Panc1 (cell line): ENCODE measurements around the gene CYBRD1. TPM values are rescaled to one million over a fixed set of nuclear protein-coding genes. Genes with fewer than 3 reads are reported as not detected.

Experiments
- ATAC-seq: fragments of 200-7000 bp; cut with Tn5 transposase; 2 replicates; pipeline ENCODE4 v1.9.1; 2020; ENCODE audit warnings: mild to moderate bottlenecking, moderate library complexity
- BruUV-seq: library from RNA; stranded (reverse); fragments of 400-500 nt; replicated peaks from 2 replicates; lab custom pipeline; 2021; lab: Mats Ljungman, UMichigan
- CTCF ChIA-PET: fragments of 300-600 bp; sonication (Branson Sonifier 250); formaldehyde crosslinking; loops from one replicate; lab custom pipeline; 2022; ENCODE audit warnings: antibody characterized with exemption; lab: Charles Lee
- POLR2A ChIA-PET: fragments of 300-600 bp; sonication (Branson Sonifier 250); formaldehyde crosslinking; loops from one replicate; lab custom pipeline; 2022; ENCODE audit warnings: antibody characterized with exemption; lab: Charles Lee
- DNase-seq: peaks from one replicate; pipeline ENCODE4 v3.0.0-alpha.2; 2010; ENCODE audit warnings: low read depth, low spot score
- H3K27ac ChIP-seq: 2 replicates; pipeline ENCODE4 v1.5.1; 2011; ENCODE audit warnings: mild to moderate bottlenecking, low read length, inconsistent platforms
- H3K27me3 ChIP-seq: fragments of 200-500 bp; sonication (Bioruptor generic); 2 replicates; pipeline ENCODE4 v1.6.0; 2014; ENCODE audit warnings: low read length, inconsistent platforms; ENCODE audit not compliant: control insufficient read depth, insufficient read depth
- H3K36me3 ChIP-seq: fragments of 200-500 bp; sonication (Bioruptor generic); 2 replicates; pipeline ENCODE4 v1.5.1; 2014; ENCODE audit warnings: inconsistent platforms, mild to moderate bottlenecking, low read length, moderate library complexity; ENCODE audit not compliant: control insufficient read depth, insufficient read depth
- H3K4me1 ChIP-seq: 2 replicates; pipeline ENCODE4 v1.5.1; 2011; ENCODE audit warnings: inconsistent platforms, mild to moderate bottlenecking, low read length, moderate library complexity; ENCODE audit not compliant: control insufficient read depth, insufficient read depth
- H3K4me3 ChIP-seq, 2 experiments: 2 replicates each; pipeline ENCODE4 v1.5.1; 2011 to 2012; ENCODE audit warnings: low read depth in 2 of 2, low read length in 2 of 2, mild to moderate bottlenecking in 2 of 2, inconsistent platforms in 1 of 2, moderate library complexity in 1 of 2
- H3K9me3 ChIP-seq: fragments of 200-500 bp; sonication (Bioruptor generic); 2 replicates; pipeline ENCODE4 v1.5.1; 2014; ENCODE audit warnings: low read depth, mild to moderate bottlenecking, inconsistent platforms, low read length, moderate library complexity; ENCODE audit not compliant: control insufficient read depth, insufficient read depth
- POLR2AphosphoS5 ChIP-seq: IDR thresholded peaks from 2 replicates; pipeline ENCODE4 v1.6.1; 2012; ENCODE audit warnings: mild to moderate bottlenecking, low read depth, low read length, moderate library complexity
- SIN3A ChIP-seq: IDR thresholded peaks from 2 replicates; pipeline ENCODE4 v1.6.1; 2012; ENCODE audit warnings: low read depth, mild to moderate bottlenecking, low read length, moderate library complexity, borderline replicate concordance; ENCODE audit not compliant: insufficient read depth
- TCF7L2 ChIP-seq: IDR thresholded peaks from 2 replicates; pipeline ENCODE4 v1.6.1; 2011; ENCODE audit warnings: mild to moderate bottlenecking, low read depth, low read length, inconsistent platforms
- in situ Hi-C: cut with HindIII; loops from 2 replicates; pipeline ENCODE4 v1.10.0; 2016; ENCODE audit warnings: low sequenced_read_pairs, low pct_unique_long_range_greater_than_20kb
- intact Hi-C: fragments of 100-400 bp; cut with micrococcal nuclease; formaldehyde crosslinking; loops from one replicate; pipeline ENCODE4 v1.10.0; 2022; ENCODE audit not compliant: unreplicated experiment
- total RNA-seq: library from RNA; stranded (reverse); gene quantifications from one replicate; pipeline ENCODE4 v1.2.1, GENCODE V29; 2021; ENCODE audit not compliant: unreplicated experiment
- TF ChIP-seq, protein P1 (sequence below), 2 experiments: IDR thresholded peaks; 2 replicates each; pipeline ENCODE4 v1.6.1; 2011 to 2012; ENCODE audit warnings: low read depth in 2 of 2, control low read depth in 1 of 2, low read length in 1 of 2, mild to moderate bottlenecking in 1 of 2, moderate library complexity in 1 of 2; ENCODE audit not compliant: insufficient read depth in 1 of 2
- TF ChIP-seq, protein P2 (sequence below): fragments of 450-650 bp; IDR thresholded peaks from 2 replicates; pipeline ENCODE4 v1.5.1; 2017; ENCODE audit warnings: mild to moderate bottlenecking

The CYBRD1 gene
- total RNA-seq, 1 experiment from 2014 or later: 2.5 TPM

DNA sequence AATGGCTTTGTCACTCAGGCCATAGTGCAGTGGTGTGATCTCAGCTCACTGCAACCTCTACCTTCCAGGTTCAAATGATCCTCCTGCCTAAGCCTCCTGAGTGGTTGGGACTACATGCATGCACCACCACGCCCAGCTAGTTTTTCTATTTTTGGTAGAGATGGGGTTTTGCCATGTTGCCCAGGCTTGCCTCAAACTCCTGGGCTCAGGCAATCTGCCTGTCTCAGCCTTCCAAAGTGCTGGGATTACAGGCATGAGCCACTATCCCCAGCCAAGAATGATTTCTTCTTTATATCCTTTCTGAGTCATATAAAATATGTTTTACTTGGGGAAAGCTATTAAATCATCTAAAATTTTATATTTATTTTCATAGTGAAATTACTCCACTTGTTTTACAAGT is 61.3 kb downstream of the CYBRD1 start:
- intact Hi-C loops (no loop called here), in situ Hi-C loops (no loop called here)
- BruUV-seq: no TSS peak
- Histone ChIP-seq H3K27ac (no peak overlapping the region), H3K4me3 (no peak overlapping the region), H3K27me3 (no peaks in the 10 kb centered on the region), H3K4me1 (no peaks in the 10 kb centered on the region), H3K9me3 (no peaks in the 10 kb centered on the region), H3K36me3 (no peaks in the 10 kb centered on the region)
- no peak for TF ChIP-seq SIN3A
- TF ChIP-seq, protein P1, sequence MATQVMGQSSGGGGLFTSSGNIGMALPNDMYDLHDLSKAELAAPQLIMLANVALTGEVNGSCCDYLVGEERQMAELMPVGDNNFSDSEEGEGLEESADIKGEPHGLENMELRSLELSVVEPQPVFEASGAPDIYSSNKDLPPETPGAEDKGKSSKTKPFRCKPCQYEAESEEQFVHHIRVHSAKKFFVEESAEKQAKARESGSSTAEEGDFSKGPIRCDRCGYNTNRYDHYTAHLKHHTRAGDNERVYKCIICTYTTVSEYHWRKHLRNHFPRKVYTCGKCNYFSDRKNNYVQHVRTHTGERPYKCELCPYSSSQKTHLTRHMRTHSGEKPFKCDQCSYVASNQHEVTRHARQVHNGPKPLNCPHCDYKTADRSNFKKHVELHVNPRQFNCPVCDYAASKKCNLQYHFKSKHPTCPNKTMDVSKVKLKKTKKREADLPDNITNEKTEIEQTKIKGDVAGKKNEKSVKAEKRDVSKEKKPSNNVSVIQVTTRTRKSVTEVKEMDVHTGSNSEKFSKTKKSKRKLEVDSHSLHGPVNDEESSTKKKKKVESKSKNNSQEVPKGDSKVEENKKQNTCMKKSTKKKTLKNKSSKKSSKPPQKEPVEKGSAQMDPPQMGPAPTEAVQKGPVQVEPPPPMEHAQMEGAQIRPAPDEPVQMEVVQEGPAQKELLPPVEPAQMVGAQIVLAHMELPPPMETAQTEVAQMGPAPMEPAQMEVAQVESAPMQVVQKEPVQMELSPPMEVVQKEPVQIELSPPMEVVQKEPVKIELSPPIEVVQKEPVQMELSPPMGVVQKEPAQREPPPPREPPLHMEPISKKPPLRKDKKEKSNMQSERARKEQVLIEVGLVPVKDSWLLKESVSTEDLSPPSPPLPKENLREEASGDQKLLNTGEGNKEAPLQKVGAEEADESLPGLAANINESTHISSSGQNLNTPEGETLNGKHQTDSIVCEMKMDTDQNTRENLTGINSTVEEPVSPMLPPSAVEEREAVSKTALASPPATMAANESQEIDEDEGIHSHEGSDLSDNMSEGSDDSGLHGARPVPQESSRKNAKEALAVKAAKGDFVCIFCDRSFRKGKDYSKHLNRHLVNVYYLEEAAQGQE (IDR thresholded peaks at IDR 0.05; ENCODE audit: insufficient read depth in 1 of 2, low read depth in 2 of 2, low read length in 1 of 2): no peak
- TF ChIP-seq POLR2AphosphoS5: no peak
- no peak for TF ChIP-seq TCF7L2
- TF ChIP-seq, protein P2, sequence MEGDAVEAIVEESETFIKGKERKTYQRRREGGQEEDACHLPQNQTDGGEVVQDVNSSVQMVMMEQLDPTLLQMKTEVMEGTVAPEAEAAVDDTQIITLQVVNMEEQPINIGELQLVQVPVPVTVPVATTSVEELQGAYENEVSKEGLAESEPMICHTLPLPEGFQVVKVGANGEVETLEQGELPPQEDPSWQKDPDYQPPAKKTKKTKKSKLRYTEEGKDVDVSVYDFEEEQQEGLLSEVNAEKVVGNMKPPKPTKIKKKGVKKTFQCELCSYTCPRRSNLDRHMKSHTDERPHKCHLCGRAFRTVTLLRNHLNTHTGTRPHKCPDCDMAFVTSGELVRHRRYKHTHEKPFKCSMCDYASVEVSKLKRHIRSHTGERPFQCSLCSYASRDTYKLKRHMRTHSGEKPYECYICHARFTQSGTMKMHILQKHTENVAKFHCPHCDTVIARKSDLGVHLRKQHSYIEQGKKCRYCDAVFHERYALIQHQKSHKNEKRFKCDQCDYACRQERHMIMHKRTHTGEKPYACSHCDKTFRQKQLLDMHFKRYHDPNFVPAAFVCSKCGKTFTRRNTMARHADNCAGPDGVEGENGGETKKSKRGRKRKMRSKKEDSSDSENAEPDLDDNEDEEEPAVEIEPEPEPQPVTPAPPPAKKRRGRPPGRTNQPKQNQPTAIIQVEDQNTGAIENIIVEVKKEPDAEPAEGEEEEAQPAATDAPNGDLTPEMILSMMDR: no peak
- POLR2A ChIA-PET: no interaction called here
- CTCF ChIA-PET: no interaction called here
- no peak for DNase-seq
- ATAC-seq: no peak

DNA sequence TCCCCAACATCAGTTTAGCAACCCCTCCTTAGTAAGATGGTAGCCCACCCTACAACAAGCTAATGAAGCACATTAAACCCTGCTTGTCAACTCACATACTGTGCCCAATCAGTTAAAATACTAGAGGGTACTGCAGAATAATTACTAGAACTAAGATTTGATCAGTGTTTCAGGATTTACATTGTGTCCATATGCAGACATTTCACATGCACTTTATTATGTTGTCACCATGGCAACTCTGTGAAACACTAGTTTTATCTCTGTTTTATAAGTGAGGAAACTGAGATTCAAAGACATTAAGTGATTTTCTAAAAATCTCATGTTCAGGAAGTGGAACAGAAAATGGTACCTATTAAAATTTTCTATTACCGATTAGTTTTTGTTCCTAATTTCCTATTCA is 61.7 kb downstream of the CYBRD1 start:
- POLR2A ChIA-PET: no interaction called here
- H3K4me3 ChIP-seq: no peak overlapping the region
- H3K36me3 ChIP-seq: no peaks in the 10 kb centered on the region; the same call in 1 of the 2 replicates
- no peak overlapping the region for H3K27ac ChIP-seq
- ATAC-seq (no peak), DNase-seq (no peak)
- CTCF ChIA-PET: no interaction called here
- BruUV-seq: no TSS peak
- no peaks in the 10 kb centered on the region; the same call in 1 of the 2 replicates for H3K27me3 ChIP-seq
- TF ChIP-seq, protein P1 (IDR thresholded peaks at IDR 0.05; ENCODE audit: insufficient read depth in 1 of 2, low read depth in 2 of 2, low read length in 1 of 2): no peak
- TF ChIP-seq SIN3A: no peak
- TF ChIP-seq, protein P2: no peak
- TF ChIP-seq TCF7L2: no peak
- no peaks in the 10 kb centered on the region for H3K9me3 ChIP-seq
- in situ Hi-C loops (no loop called here), intact Hi-C loops (no loop called here)
- H3K4me1 ChIP-seq: no peaks in the 10 kb centered on the region
